Esophagus squamous epithelium (tissue), 5 donors: ENCODE results near the gene SORL1. TPM values are rescaled to one million over a fixed set of nuclear protein-coding genes. Genes with fewer than 3 reads are reported as not detected.
"Not testable (repeated sequence)": the region's sequence is repeated elsewhere in the genome, so short reads cannot be mapped to it uniquely, and the experiment has no call there.

Experiments used
- DNase-seq: peaks from one replicate; lab custom pipeline; 2025; lab: John Stamatoyannopoulos, UW
- H3K27ac ChIP-seq, 4 donors: fragments of 200-600 bp; sonication (generic); one replicate each; pipeline ENCODE4 v1.5.1; 2016 to 2019; ENCODE audit warnings: mild to moderate bottlenecking in 1 of 4
- H3K27me3 ChIP-seq, 4 donors: fragments of 200-600 bp; sonication (generic); 1 replicate in 3 of 4; 2 replicates in 1 of 4; pipeline versions ENCODE4 v1.5.1 to v1.6.0; 2017 to 2021; ENCODE audit warnings: antibody characterized with exemption in 1 of 4
- H3K36me3 ChIP-seq, 3 donors: fragments of 200-600 bp; sonication (generic); one replicate each; pipeline ENCODE4 v1.5.1; 2016 to 2019
- H3K4me1 ChIP-seq, 3 donors: fragments of 200-600 bp; sonication (generic); one replicate each; pipeline ENCODE4 v1.5.1; 2017 to 2019
- H3K4me3 ChIP-seq, 4 donors: fragments of 200-600 bp; sonication (generic); 1 replicate in 3 of 4; 2 replicates in 1 of 4; pipeline ENCODE4 v1.5.1; 2016 to 2019; ENCODE audit warnings: mild to moderate bottlenecking in 2 of 4, moderate library complexity in 1 of 4
- H3K9me3 ChIP-seq, 3 donors: fragments of 200-600 bp; sonication (generic); one replicate each; pipeline ENCODE4 v1.5.1; 2016 to 2019
- CTCF ChIP-seq, 6 experiments: fragments of 450-650 bp in 4 of 6; fragments of 200-600 bp in 2 of 6; sonication (generic) in 2 of 6; IDR thresholded peaks; one replicate each; pipeline ENCODE4 v1.5.1; 2016 to 2019; ENCODE audit warnings: antibody characterized with exemption in 6 of 6, mild to moderate bottlenecking in 4 of 6, moderate library complexity in 4 of 6
- POLR2A ChIP-seq, 4 donors: fragments of 450-650 bp; IDR thresholded peaks; one replicate each; pipeline ENCODE4 v1.6.1; 2017; ENCODE audit warnings: antibody characterized with exemption in 4 of 4, mild to moderate bottlenecking in 4 of 4, moderate library complexity in 3 of 4
- WGBS, 2 donors: methylation state at CpG; one replicate each; pipeline ENCODE4 v1.1.5; 2018; 5-methylcytosine and 5-hydroxymethylcytosine counted together
- intact Hi-C: fragments of 100-400 bp; cut with DNase I; formaldehyde crosslinking; loops from one replicate; pipeline ENCODE4 v1.15.0; 2022
- total RNA-seq, 4 donors: library from RNA; depleted of rRNA; stranded (reverse); fragments of >200 nt; gene quantifications; one replicate each; pipeline ENCODE4 v1.1.0, GENCODE V29; 2016
- donor health status: DM: yes; HTN: yes; CAD: no.

SORL1 gene
- total RNA-seq, 4 donors from 2014 or later: 6.8 to 19.9 (median 16.3) TPM

DNA sequence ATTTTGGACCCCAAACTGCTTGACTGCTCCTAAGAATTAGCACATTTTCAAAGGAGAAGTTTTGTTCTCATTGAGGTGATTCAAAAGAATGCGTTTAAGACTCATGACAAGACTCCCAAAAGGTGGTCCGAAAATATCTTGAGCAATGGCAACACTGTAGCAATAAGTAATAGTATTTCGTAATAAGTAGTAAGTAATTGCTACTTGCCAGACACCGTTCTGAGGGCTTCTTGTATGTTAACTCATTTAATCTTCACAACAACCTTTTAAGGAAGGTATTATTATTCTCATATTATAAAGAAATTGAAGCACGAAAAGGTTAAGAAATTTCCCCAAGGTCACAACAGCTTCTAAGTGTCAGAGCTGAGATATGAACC, 184.7 kb downstream of the SORL1 start:
- WGBS, 2 donors: 81 to 85% methylated on average over 5 of the region's 5 CpGs
- no peak overlapping the region for H3K4me3 ChIP-seq
- H3K36me3 ChIP-seq: no peaks in the 10 kb centered on the region
- no peaks in the 10 kb centered on the region for H3K9me3 ChIP-seq
- H3K27ac ChIP-seq: no peak overlapping the region
- H3K27me3 ChIP-seq: no peaks in the 10 kb centered on the region
- H3K4me1 ChIP-seq: peaks cover 0 to 16% (median 0%) of the 10 kb centered on the region in 3 donors
- no peak for DNase-seq
- intact Hi-C loops: no loop called here
- TF ChIP-seq CTCF (IDR thresholded peaks at IDR 0.05): no peak
- no peak for TF ChIP-seq POLR2A (IDR thresholded peaks at IDR 0.05)

DNA sequence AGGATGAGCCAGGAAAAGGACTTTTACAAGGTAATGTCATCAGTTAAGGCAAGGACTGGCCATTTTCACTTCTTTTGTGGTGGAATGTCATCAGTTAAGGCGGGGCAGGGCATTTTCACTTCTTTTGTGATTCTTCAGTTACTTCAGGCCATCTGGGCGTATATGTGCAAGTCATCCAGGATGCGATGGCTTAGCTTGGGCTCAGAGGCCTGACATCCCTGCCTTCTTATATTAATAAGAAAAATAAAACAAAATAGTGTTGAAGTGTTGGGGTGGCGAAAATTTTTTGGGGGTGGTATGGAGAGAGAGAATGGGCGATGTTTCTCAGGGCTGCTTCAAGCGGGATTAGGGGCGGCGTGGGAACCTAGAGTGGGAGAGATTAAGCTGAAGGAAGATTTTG, 185.5 kb downstream of the SORL1 start:
- intact Hi-C loops, H3K4me3 ChIP-seq, DNase-seq, H3K27me3 ChIP-seq, H3K36me3 ChIP-seq, H3K27ac ChIP-seq, H3K9me3 ChIP-seq: not testable (repeated sequence)
- peaks cover 0 to 16% (median 0%) of the 10 kb centered on the region in 3 donors for H3K4me1 ChIP-seq
- 92 to 98% methylated on average over 5 to 8 of the region's 8 CpGs for WGBS, 2 donors

DNA sequence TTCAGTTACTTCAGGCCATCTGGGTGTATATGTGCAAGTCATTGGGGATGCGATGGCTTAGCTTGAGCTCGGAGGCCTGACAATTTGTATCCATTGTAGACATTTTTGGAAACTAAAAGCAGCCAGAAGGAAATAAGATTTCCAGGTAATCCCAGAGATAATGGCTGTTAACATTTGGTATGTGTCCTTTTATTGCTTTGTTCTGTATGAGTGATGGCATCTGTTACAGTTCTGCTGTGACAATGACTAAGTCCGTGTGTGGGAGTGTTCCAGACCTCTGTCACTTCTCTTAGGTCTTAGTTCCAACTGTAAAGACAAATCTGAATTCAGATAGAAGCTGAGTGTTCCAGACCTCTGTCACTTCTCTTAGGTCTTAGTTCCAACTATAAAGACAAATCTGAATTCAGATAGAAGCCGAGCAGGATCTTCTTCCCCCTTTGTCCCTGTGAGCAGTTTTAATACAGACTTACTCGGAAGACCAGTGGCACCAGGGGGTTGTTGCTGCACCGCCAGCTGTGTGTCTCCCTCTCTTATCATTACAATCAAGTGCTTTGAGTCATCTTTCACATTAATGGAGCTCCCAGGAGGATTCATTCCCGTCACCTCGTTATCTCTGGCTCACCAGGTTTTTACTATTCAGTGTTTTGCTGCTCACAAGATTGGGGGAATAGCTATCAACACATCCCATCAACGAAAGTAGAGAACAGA, 191.5 kb downstream of the SORL1 start:
- intact Hi-C loops: no loop called here
- Histone ChIP-seq H3K36me3 (no peaks in the 10 kb centered on the region), H3K4me3 (no peak overlapping the region), H3K4me1 (no peaks in the 10 kb centered on the region), H3K9me3 (no peaks in the 10 kb centered on the region), H3K27ac (no peak overlapping the region), H3K27me3 (no peaks in the 10 kb centered on the region)
- no peak for DNase-seq
- no peak for TF ChIP-seq CTCF (IDR thresholded peaks at IDR 0.05)
- no peak for TF ChIP-seq POLR2A (IDR thresholded peaks at IDR 0.05)
- WGBS, 2 donors: 68 to 76% methylated on average over 7 to 9 of the region's 9 CpGs

GRCh38 chr11:121644187-121644512, 192.0 kb downstream of the SORL1 start:
- Histone ChIP-seq H3K27me3 (no peaks in the 10 kb centered on the region), H3K27ac (no peak overlapping the region), H3K4me3 (no peak overlapping the region), H3K36me3 (no peaks in the 10 kb centered on the region), H3K9me3 (no peaks in the 10 kb centered on the region), H3K4me1 (no peaks in the 10 kb centered on the region)
- intact Hi-C loops: no loop called here
- 74 to 80% methylated on average over 4 of the region's 4 CpGs for WGBS, 2 donors
- no peak for TF ChIP-seq CTCF (IDR thresholded peaks at IDR 0.05)
- TF ChIP-seq POLR2A (IDR thresholded peaks at IDR 0.05): no peak
- DNase-seq: no peak

DNA sequence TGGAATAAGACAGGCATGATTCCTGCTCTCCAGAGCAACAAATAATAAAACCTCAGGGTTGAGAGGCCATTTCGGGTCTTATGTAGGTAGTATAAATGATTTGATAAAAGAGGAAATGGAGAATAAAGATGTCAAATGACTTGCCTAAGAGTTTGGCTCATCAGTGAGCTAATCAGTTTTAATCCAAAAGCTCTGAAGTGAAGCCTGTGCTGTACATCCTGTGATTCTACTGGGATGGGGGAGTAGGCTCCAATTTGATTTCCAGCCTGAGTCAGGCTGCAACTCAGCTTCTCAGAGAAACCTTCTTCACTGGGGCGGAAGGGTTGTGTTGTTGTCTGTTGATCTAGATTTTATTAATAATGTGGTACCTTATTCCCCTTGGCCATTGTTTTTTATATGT, 192.9 kb downstream of the SORL1 start:
- TF ChIP-seq POLR2A (IDR thresholded peaks at IDR 0.05) (no peak), CTCF (IDR thresholded peaks at IDR 0.05) (no peak)
- Histone ChIP-seq H3K36me3 (no peaks in the 10 kb centered on the region), H3K27ac (no peak overlapping the region), H3K4me1 (no peaks in the 10 kb centered on the region), H3K27me3 (no peaks in the 10 kb centered on the region), H3K4me3 (no peak overlapping the region), H3K9me3 (no peaks in the 10 kb centered on the region)
- intact Hi-C loops: no loop called here
- DNase-seq: no peak
- WGBS, 2 donors: 66 to 94% methylated on average over 2 of the region's 2 CpGs

DNA sequence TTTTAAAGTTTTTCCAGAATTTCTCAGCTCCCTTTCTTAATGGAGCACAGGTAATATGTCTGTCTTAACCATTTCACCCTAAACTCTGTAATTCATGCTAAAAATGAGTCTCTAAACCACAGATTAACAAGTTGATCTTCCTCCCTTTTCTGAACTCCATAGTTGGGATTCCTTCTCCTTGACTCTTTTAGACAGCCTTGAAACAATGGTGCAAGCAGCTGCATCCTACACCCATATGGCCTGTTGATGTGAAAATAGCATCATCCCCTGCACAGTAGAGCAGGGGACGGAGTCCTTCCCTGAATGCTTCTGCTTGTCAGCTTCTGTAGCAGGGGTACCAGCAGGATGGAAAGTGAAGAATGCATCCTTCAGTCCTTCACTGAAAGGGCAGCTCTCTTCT, 193.5 kb downstream of the SORL1 start:
- Histone ChIP-seq H3K4me1 (no peaks in the 10 kb centered on the region), H3K4me3 (no peak overlapping the region), H3K9me3 (no peaks in the 10 kb centered on the region), H3K27ac (no peak overlapping the region), H3K27me3 (no peaks in the 10 kb centered on the region), H3K36me3 (no peaks in the 10 kb centered on the region)
- intact Hi-C loops: no loop called here
- TF ChIP-seq CTCF (IDR thresholded peaks at IDR 0.05) (no peak), POLR2A (IDR thresholded peaks at IDR 0.05) (no peak)
- 100% methylated on average over 1 of the region's 1 CpG for WGBS, 2 donors
- no peak for DNase-seq
